Hepatocyte (in vitro differentiated cells): ENCODE data around the gene TOX2.

Experiments used
- EZH2 ChIP-seq: fragments of 200-600 bp; sonication (generic); IDR thresholded peaks from 2 replicates; pipeline ENCODE4 v1.6.1; 2016; ENCODE audit warnings: antibody characterized with exemption, mild to moderate bottlenecking, borderline replicate concordance
- EZH2phosphoT487 ChIP-seq: fragments of 200-600 bp; sonication (generic); IDR thresholded peaks from one replicate; pipeline ENCODE4 v1.6.1; 2018; ENCODE audit warnings: antibody characterized with exemption, mild to moderate bottlenecking, low read depth, moderate library complexity; ENCODE audit not compliant: unreplicated experiment, severe bottlenecking
- TF ChIP-seq, protein P1 (sequence below): fragments of 200-600 bp; sonication (generic); IDR thresholded peaks from 2 replicates; pipeline ENCODE4 v1.5.1; 2016; ENCODE audit warnings: antibody characterized with exemption, mild to moderate bottlenecking; ENCODE audit not compliant: poor library complexity

GRCh38 chr20:43961116-43961515, 46.5 kb downstream of the TOX2 start:
- TF ChIP-seq, protein P1, sequence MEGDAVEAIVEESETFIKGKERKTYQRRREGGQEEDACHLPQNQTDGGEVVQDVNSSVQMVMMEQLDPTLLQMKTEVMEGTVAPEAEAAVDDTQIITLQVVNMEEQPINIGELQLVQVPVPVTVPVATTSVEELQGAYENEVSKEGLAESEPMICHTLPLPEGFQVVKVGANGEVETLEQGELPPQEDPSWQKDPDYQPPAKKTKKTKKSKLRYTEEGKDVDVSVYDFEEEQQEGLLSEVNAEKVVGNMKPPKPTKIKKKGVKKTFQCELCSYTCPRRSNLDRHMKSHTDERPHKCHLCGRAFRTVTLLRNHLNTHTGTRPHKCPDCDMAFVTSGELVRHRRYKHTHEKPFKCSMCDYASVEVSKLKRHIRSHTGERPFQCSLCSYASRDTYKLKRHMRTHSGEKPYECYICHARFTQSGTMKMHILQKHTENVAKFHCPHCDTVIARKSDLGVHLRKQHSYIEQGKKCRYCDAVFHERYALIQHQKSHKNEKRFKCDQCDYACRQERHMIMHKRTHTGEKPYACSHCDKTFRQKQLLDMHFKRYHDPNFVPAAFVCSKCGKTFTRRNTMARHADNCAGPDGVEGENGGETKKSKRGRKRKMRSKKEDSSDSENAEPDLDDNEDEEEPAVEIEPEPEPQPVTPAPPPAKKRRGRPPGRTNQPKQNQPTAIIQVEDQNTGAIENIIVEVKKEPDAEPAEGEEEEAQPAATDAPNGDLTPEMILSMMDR: no peak
- TF ChIP-seq EZH2phosphoT487 (no peak), EZH2 (no peak)
